Forelimb muscle (tissue), 1 donor: ENCODE measurements around the gene PCNA. TPM values are rescaled to one million over a fixed set of nuclear protein-coding genes. Genes with fewer than 3 reads are reported as not detected.
"Not testable (repeated sequence)": the region's sequence is repeated elsewhere in the genome, so short reads cannot be mapped to it uniquely, and the experiment has no call there.

Experiments used
- DNase-seq: peaks from one replicate; pipeline ENCODE4 v3.0.0-alpha.2; 2013; ENCODE audit warnings: low read depth
- polyA plus RNA-seq: library from polyadenylated mRNA; unstranded; fragments of 120-200 nt; gene quantifications from one replicate; pipeline ENCODE4 v1.2.1, GENCODE V29; 2013; ENCODE audit not compliant: insufficient read length

Gene PCNA
- polyA plus RNA-seq, 1 donor: 49.0 TPM

- no peak for DNase-seq
Observed at GRCh38 chr20:5143851-5144250, 24.1 kb upstream of the PCNA start.

GRCh38 chr20:5141615-5142014, 21.9 kb upstream of the PCNA start:
- no peak for DNase-seq

- no peak for DNase-seq
Observed at GRCh38 chr20:5140195-5140594, 20.4 kb upstream of the PCNA start.

- no peak for DNase-seq
Observed at GRCh38 chr20:5136096-5136495, 16.3 kb upstream of the PCNA start.

- DNase-seq: no peak
Observed at GRCh38 chr20:5135363-5136012, 15.7 kb upstream of the PCNA start.

GRCh38 chr20:5133998-5134397, 14.2 kb upstream of the PCNA start:
- no peak for DNase-seq

- no peak for DNase-seq
Observed at GRCh38 chr20:5131502-5131901, 11.7 kb upstream of the PCNA start.

GRCh38 chr20:5128886-5129285, 9.1 kb upstream of the PCNA start:
- no peak for DNase-seq

GRCh38 chr20:5127859-5128424, 8.2 kb upstream of the PCNA start:
- no peak for DNase-seq

- no peak for DNase-seq
Observed at GRCh38 chr20:5127204-5127858, 7.6 kb upstream of the PCNA start.

- peak; percentile 93 for DNase-seq
Observed at GRCh38 chr20:5126512-5127203, 6.9 kb upstream of the PCNA start, which contains the start of gene CDS2. Gene CDS2, plus strand, starts transcription at chr20:5127008. Its CDS starts 85 bp downstream, at chr20:5127093.

GRCh38 chr20:5122873-5123260, 3.1 kb upstream of the PCNA start:
- no peak for DNase-seq

- DNase-seq: no peak
Observed at GRCh38 chr20:5120185-5120476, 373 bp upstream of the PCNA start.

- DNase-seq: no peak
Observed at GRCh38 chr20:5119143-5119434, 669 bp downstream of the PCNA start.

GRCh38 chr20:5118220-5119142, 1.3 kb downstream of the PCNA start:
- DNase-seq: no peak

GRCh38 chr20:5116875-5117274, 2.9 kb downstream of the PCNA start:
- DNase-seq: no peak

- DNase-seq: no peak
Observed at GRCh38 chr20:5114403-5114802, 5.4 kb downstream of the PCNA start.

- no peak for DNase-seq
Observed at GRCh38 chr20:5113615-5113986, 6.2 kb downstream of the PCNA start.

GRCh38 chr20:5109276-5109675, 10.5 kb downstream of the PCNA start:
- no peak for DNase-seq

GRCh38 chr20:5104479-5104878, 15.3 kb downstream of the PCNA start:
- no peak for DNase-seq

- no peak for DNase-seq
Observed at GRCh38 chr20:5100684-5101347, 18.9 kb downstream of the PCNA start.

- DNase-seq: not testable (repeated sequence)
Observed at GRCh38 chr20:5099909-5100308, 19.8 kb downstream of the PCNA start.
